ENCODE data around the gene WNK2.

Gene WNK2

DNA sequence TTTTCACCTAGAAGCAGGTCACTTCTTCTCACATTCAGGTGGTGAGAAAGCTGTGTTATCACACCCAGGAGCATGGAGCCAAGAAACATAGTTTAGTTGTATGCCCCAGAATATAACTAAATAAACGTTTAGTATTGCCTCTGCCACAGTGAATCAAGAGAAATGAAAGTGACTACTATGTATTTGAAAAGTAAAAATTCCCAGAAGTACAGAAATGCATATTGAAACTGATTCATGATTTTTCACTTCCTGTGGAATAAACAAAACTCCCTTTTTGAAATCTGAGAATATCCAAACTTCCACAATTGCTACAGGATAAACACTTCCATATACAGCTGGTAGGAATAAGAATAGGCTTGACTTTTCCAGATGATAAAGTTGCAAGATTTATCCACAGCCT is 34.6 kb upstream of the WNK2 start:
- CTCF ChIA-PET = no interaction called here
- no peak overlapping the region for H3K27ac ChIP-seq
- POLR2A ChIA-PET (ENCODE audit: low non-redundant PET) = no interaction called here
- TF ChIP-seq CTCF (conservative IDR thresholded peaks at IDR 0.05; ENCODE audit: low read depth) = no peak
- DNase-seq (ENCODE audit: low spot score) = no peak

DNA sequence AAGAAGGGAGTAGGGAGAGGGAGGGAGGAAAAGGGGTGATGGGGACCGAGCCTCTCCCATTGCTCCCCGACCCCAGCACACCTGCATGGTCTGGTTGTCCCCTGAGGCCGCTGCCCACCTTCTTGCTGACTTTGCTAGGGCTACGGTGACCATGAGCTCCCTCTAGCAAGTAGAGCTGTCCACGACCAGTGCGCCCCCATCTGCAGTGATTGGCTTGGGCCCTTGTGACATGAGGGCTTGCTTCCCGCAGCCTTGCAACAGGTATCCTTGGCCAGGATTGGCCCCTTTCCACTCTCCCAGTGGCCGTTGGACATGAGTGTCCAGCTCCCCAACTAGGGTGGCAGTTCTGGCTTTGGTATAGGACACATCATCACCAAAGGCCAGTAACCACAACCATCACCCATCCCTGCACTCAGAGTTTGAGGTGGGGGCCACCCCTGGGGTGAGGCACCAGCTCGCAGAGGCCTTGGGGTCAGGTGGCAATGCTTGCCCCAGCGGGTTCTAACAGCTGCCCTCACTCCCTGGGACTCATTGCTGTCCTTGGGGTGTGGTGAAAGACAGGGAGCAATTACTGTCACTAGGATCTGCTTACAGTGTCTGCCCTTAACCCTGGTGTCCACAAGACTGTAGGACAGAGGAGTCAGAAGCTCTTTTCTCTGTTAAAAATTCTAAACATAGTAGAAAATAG is 32.7 kb upstream of the WNK2 start:
- no peak for TF ChIP-seq CTCF (conservative IDR thresholded peaks at IDR 0.05; ENCODE audit: low read depth)
- H3K27ac ChIP-seq = no peak overlapping the region
- DNase-seq (ENCODE audit: low spot score) = no peak
- ChIA-PET POLR2A (ENCODE audit: low non-redundant PET) (no interaction called here), CTCF (interaction anchor here (0.7 to 1.3 kb wide), 5 partner anchors 9 to 154 kb away, joined by 3 to 6 read pairs (median 5); no protein-coding TSS in a partner anchor)

GRCh38 chr9:93154293-93154903 is 29.5 kb upstream of the WNK2 start:
- peak; percentile 57 for DNase-seq (ENCODE audit: low spot score)
- CTCF ChIA-PET = interaction anchor here (0.5 to 2.7 kb wide), 22 partner anchors 9 to 453 kb away, joined by 3 to 14 read pairs (median 4); no protein-coding TSS in a partner anchor
- H3K27ac ChIP-seq = no peak overlapping the region
- peak; percentile 71 for TF ChIP-seq CTCF (conservative IDR thresholded peaks at IDR 0.05; ENCODE audit: low read depth)
- POLR2A ChIA-PET (ENCODE audit: low non-redundant PET) = no interaction called here

GRCh38 chr9:93155716-93156474 is 28.0 kb upstream of the WNK2 start:
- POLR2A ChIA-PET (ENCODE audit: low non-redundant PET) = no interaction called here
- TF ChIP-seq CTCF (conservative IDR thresholded peaks at IDR 0.05; ENCODE audit: low read depth) = no peak
- CTCF ChIA-PET = interaction anchor here (1.4 to 2.3 kb wide), 2 partner anchors 26 to 149 kb away, joined by 4 to 7 read pairs; no protein-coding TSS in a partner anchor
- DNase-seq (ENCODE audit: low spot score) = no peak
- H3K27ac ChIP-seq = no peak overlapping the region

- H3K27ac ChIP-seq = no peak overlapping the region
- ChIA-PET CTCF (interaction anchor here (0.9 to 2.3 kb wide), 2 partner anchors 109 to 149 kb away, joined by 5 to 7 read pairs; no protein-coding TSS in a partner anchor), POLR2A (ENCODE audit: low non-redundant PET) (no interaction called here)
- no peak for DNase-seq (ENCODE audit: low spot score)
- no peak for TF ChIP-seq CTCF (conservative IDR thresholded peaks at IDR 0.05; ENCODE audit: low read depth)
Measured at GRCh38 chr9:93156475-93157008, 27.4 kb upstream of the WNK2 start.

Measured in RWPE1 (cell line).